Testis (tissue), 2 donors: ENCODE data around the gene GRAP.
"Not testable (repeated sequence)": the region's sequence is repeated elsewhere in the genome, so short reads cannot be mapped to it uniquely, and the experiment has no call there.

Experiments
- CTCF ChIP-seq, 3 experiments: fragments of 450-650 bp in 2 of 3; fragments of 200-600 bp in 1 of 3; sonication (generic) in 1 of 3; IDR thresholded peaks; one replicate each; pipeline ENCODE4 v1.5.1; 2016 to 2019; ENCODE audit warnings: antibody characterized with exemption in 3 of 3, mild to moderate bottlenecking in 2 of 3, moderate library complexity in 1 of 3
- POLR2A ChIP-seq: fragments of 450-650 bp; IDR thresholded peaks from one replicate; pipeline ENCODE4 v1.6.1; 2017; ENCODE audit warnings: antibody characterized with exemption, mild to moderate bottlenecking, moderate library complexity

DNA sequence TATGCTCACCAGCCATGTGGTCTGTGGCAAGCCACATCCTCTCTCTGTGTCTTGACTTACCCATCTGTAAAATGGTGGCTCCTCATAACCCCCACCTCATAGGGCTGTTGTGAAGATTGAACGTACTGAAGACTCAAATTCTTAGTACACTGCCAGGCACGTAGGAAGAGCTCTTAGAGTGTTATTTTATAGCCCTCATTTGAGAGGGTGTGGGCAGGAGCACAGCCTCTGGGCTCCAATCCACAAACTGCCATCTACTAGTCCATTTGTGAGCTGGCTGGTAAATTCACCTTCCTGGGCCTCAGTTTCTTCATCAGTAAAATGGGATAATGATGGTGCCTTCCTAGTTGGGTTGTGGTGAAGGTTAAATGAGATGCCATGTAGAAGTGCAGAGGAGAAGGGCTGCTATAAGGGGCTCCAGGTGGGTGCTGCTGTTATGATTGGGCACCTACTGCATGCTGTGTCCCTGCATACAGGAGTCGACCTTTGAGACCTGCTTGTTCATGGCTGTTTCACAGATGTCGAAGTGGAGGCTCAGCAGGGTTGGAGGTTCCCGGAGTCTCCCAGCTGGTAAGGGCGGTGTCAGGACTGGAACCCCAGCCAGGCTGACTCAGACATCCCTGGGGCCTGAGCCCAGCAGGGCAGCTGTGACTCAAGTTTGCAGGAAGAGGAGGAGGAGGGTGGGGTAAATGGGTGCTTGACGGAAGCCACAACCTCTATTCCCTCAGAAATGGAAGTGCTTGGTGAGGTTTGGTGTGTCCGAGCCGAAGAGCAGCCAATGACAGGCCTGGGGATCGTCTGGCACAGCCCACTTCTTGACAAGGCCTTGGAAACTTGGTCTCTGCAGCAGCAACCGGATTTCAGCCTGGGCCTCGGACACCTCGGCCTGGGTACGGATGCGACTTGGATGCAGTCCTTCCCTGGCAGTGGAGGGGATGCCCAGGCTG is 46.3 kb upstream of the GRAP start:
- TF ChIP-seq CTCF (IDR thresholded peaks at IDR 0.05); POLR2A: not testable (repeated sequence)
